NAMALWA (cell line): ENCODE data around the gene BRIP1.
"Not testable (repeated sequence)": the region's sequence is repeated elsewhere in the genome, so short reads cannot be mapped to it uniquely, and the experiment has no call there.

Experiments used
- DNase-seq: peaks from one replicate; pipeline ENCODE4 v3.0.0-alpha.2; 2015; ENCODE audit warnings: low spot score

Gene BRIP1

GRCh38 chr17:61799812-61800484 is 63.4 kb downstream of the BRIP1 start:
- DNase-seq = no peak

- DNase-seq = no peak
Observed at GRCh38 chr17:61797283-61797682, 66.0 kb downstream of the BRIP1 start.

- DNase-seq = no peak
Observed at GRCh38 chr17:61795546-61795945, 67.8 kb downstream of the BRIP1 start.

GRCh38 chr17:61794792-61795191 is 68.5 kb downstream of the BRIP1 start:
- no peak for DNase-seq

- no peak for DNase-seq
Observed at GRCh38 chr17:61794242-61794641, 69.1 kb downstream of the BRIP1 start.

GRCh38 chr17:61793565-61793964 is 69.8 kb downstream of the BRIP1 start:
- no peak for DNase-seq

- DNase-seq = no peak
Observed at GRCh38 chr17:61789872-61790271, 73.5 kb downstream of the BRIP1 start.

GRCh38 chr17:61786088-61786487 is 77.2 kb downstream of the BRIP1 start:
- peak; percentile 23 for DNase-seq

GRCh38 chr17:61784510-61784909 is 78.8 kb downstream of the BRIP1 start:
- DNase-seq = peak; percentile 46

GRCh38 chr17:61783556-61784304 is 79.6 kb downstream of the BRIP1 start:
- peak; percentile 41 for DNase-seq

- no peak for DNase-seq
Observed at GRCh38 chr17:61783120-61783519, 80.2 kb downstream of the BRIP1 start.

- peak; percentile 8 for DNase-seq
Observed at GRCh38 chr17:61782683-61783082, 80.6 kb downstream of the BRIP1 start.

GRCh38 chr17:61775364-61775763 is 88.0 kb downstream of the BRIP1 start:
- DNase-seq = no peak

GRCh38 chr17:61774724-61775123 is 88.6 kb downstream of the BRIP1 start:
- no peak for DNase-seq

- DNase-seq = not testable (repeated sequence)
Observed at GRCh38 chr17:61774087-61774486, 89.2 kb downstream of the BRIP1 start.

GRCh38 chr17:61770752-61771533 is 92.4 kb downstream of the BRIP1 start:
- DNase-seq = no peak

GRCh38 chr17:61770043-61770442 is 93.3 kb downstream of the BRIP1 start:
- DNase-seq = no peak

GRCh38 chr17:61768405-61768804 is 94.9 kb downstream of the BRIP1 start:
- DNase-seq = no peak

- no peak for DNase-seq
Observed at GRCh38 chr17:61766520-61766919, 96.8 kb downstream of the BRIP1 start.

- no peak for DNase-seq
Observed at GRCh38 chr17:61764846-61765245, 98.5 kb downstream of the BRIP1 start.

- DNase-seq = no peak
Observed at GRCh38 chr17:61761827-61762226, 101.5 kb downstream of the BRIP1 start.

GRCh38 chr17:61759362-61759761 is 104.0 kb downstream of the BRIP1 start:
- no peak for DNase-seq

GRCh38 chr17:61758430-61758829 is 104.9 kb downstream of the BRIP1 start:
- DNase-seq = no peak
